ENCODE data around the gene RASGRF2.

- no peak for TF ChIP-seq CTCF (IDR thresholded peaks at IDR 0.05; ENCODE audit: low read depth, low read length, poor library complexity, severe bottlenecking)
- TF ChIP-seq EZH2phosphoT487 (IDR thresholded peaks at IDR 0.05; ENCODE audit: borderline replicate concordance, low read length) = no peak
Measured at GRCh38 chr5:81142108-81142507, 181.9 kb downstream of the RASGRF2 start.
